HepG2 (cell line): Measurements from ENCODE around the gene DLX6. TPM values are rescaled to one million over a fixed set of nuclear protein-coding genes. Genes with fewer than 3 reads are reported as not detected.

Experiments used
- ATRX ChIP-seq: sonication (generic); formaldehyde crosslinking; IDR thresholded peaks from 2 replicates; pipeline ENCODE4 v1.4.0; 2020; ENCODE audit warnings: missing genetic modification reagents, borderline replicate concordance
- CC2D1A ChIP-seq: sonication (generic); formaldehyde crosslinking; IDR thresholded peaks from 2 replicates; pipeline ENCODE4 v1.8.1; 2023; ENCODE audit warnings: mild to moderate bottlenecking, missing genetic modification reagents
- HMG20B ChIP-seq: conservative IDR thresholded peaks from 2 replicates; pipeline ENCODE4 v1.6.1; 2016; ENCODE audit warnings: missing genetic modification reagents, missing compliant biosample characterization
- HNF4A ChIP-seq: sonication (generic); formaldehyde crosslinking; IDR thresholded peaks from 2 replicates; pipeline ENCODE4 v1.4.0; 2020; ENCODE audit warnings: missing genetic modification reagents
- HNF4G ChIP-seq, 2 experiments: sonication (generic) in 1 of 2; formaldehyde crosslinking in 1 of 2; IDR thresholded peaks; 2 replicates each; pipeline versions ENCODE4 v1.4.0 to v1.6.1; 2011 to 2020; ENCODE audit warnings: borderline replicate concordance in 2 of 2, low read depth in 2 of 2, mild to moderate bottlenecking in 2 of 2, low read length in 1 of 2, missing genetic modification reagents in 1 of 2, moderate library complexity in 1 of 2
- KDM5A ChIP-seq: fragments of 200-600 bp; sonication (generic); IDR thresholded peaks from 2 replicates; pipeline ENCODE4 v1.7.0; 2018; ENCODE audit warnings: antibody characterized with exemption, mild to moderate bottlenecking, low read length, borderline replicate concordance
- NFYC ChIP-seq: IDR thresholded peaks from 2 replicates; pipeline ENCODE4 v1.6.1; 2016; ENCODE audit warnings: missing genetic modification reagents, missing compliant biosample characterization
- PRDM4 ChIP-seq: sonication (generic); formaldehyde crosslinking; IDR thresholded peaks from 2 replicates; pipeline ENCODE4 v1.9.0; 2021; ENCODE audit warnings: missing genetic modification reagents, borderline replicate concordance
- RAD51 ChIP-seq: fragments of 450-650 bp; IDR thresholded peaks from 2 replicates; pipeline ENCODE4 v1.6.1; 2016; ENCODE audit warnings: borderline replicate concordance
- SNAPC2 ChIP-seq: sonication (generic); formaldehyde crosslinking; IDR thresholded peaks from 2 replicates; pipeline ENCODE4 v1.8.1; 2022; ENCODE audit warnings: mild to moderate bottlenecking, missing genetic modification reagents
- SP5 ChIP-seq: IDR thresholded peaks from 2 replicates; pipeline ENCODE4 v1.6.1; 2016; ENCODE audit warnings: low read depth, borderline replicate concordance
- ZBTB49 ChIP-seq: sonication (generic); formaldehyde crosslinking; IDR thresholded peaks from 2 replicates; pipeline ENCODE4 v1.4.0; 2020; ENCODE audit warnings: missing genetic modification reagents, borderline replicate concordance
- ZNF207 ChIP-seq: fragments of 450-650 bp; IDR thresholded peaks from 2 replicates; pipeline ENCODE4 v1.6.1; 2016; ENCODE audit warnings: antibody characterized with exemption, borderline replicate concordance
- ZNF251 ChIP-seq: sonication (generic); formaldehyde crosslinking; IDR thresholded peaks from 2 replicates; pipeline ENCODE4 v1.9.0; 2021; ENCODE audit warnings: mild to moderate bottlenecking, missing genetic modification reagents
- ZNF263 ChIP-seq: sonication (generic); formaldehyde crosslinking; IDR thresholded peaks from 2 replicates; pipeline ENCODE4 v1.4.0; 2020; ENCODE audit warnings: missing genetic modification reagents
- ZNF674 ChIP-seq: sonication (generic); formaldehyde crosslinking; IDR thresholded peaks from 2 replicates; pipeline ENCODE4 v1.5.0; 2020; ENCODE audit warnings: low read depth, mild to moderate bottlenecking, missing genetic modification reagents
- ZNF792 ChIP-seq: IDR thresholded peaks from 2 replicates; pipeline ENCODE4 v1.6.1; 2016
- ZNF800 ChIP-seq: sonication (generic); formaldehyde crosslinking; IDR thresholded peaks from 2 replicates; pipeline ENCODE4 v1.4.0; 2020; ENCODE audit warnings: missing genetic modification reagents
- polyA plus RNA-seq, 8 experiments: library from polyadenylated mRNA; depleted of rRNA in 3 of 8; stranded (reverse) in 7 of 8; unstranded in 1 of 8; fragments of >200 nt; fragmentation: Illumina TruSeq in 4 of 8; extraction: Trizol in 4 of 8; gene quantifications; 2 replicates each; pipeline versions ENCODE4 v1.2.1 to v1.2.3, GENCODE V29; 2011 to 2016; ENCODE audit warnings: low read depth in 4 of 8, missing spikeins in 1 of 8, mixed read lengths in 1 of 8; ENCODE audit not compliant: insufficient read depth in 1 of 8
- total RNA-seq, 5 experiments: library from RNA; depleted of rRNA; stranded (reverse); fragments of >200 nt; fragmentation: Illumina TruSeq; extraction: Trizol; gene quantifications; 2 replicates each; pipeline ENCODE4 v1.2.3, GENCODE V29; 2016; ENCODE audit warnings: low read depth in 1 of 5
- TF ChIP-seq, protein P1 (sequence below): IDR thresholded peaks from 2 replicates; pipeline ENCODE4 v1.6.1; 2016; ENCODE audit warnings: low read depth

The DLX6 gene
- total and polyA plus RNA-seq, 2 of the 13 experiments (the other 11 are each of a cell fraction or from before 2014, with no cell fraction given): 3.5 to 5.5 TPM

- TF ChIP-seq ZNF800 (CRISPR knock-in tag) (peak; percentile 99), KDM5A (no peak), ZBTB49 (no peak), ZNF792 (CRISPR knock-in tag) (0 out of 2 replicates have a peak, but pooled peaks have one; percentile 14), ZNF207 (no peak), CC2D1A (CRISPR knock-in tag) (0 out of 2 replicates have a peak, but pooled peaks have one; percentile 48), ZNF263 (CRISPR knock-in tag) (peak; percentile 45), ZNF251 (CRISPR knock-in tag) (no peak), ATRX (CRISPR knock-in tag) (no peak), NFYC (CRISPR knock-in tag) (no peak; the same call in 1 of the 2 replicates), SP5 (peak; percentile 68; the same call in 1 of the 2 replicates), HMG20B (CRISPR knock-in tag) (peak; percentile 9; the same call in 1 of the 2 replicates), RAD51 (no peak), ZNF674 (no peak), PRDM4 (no peak), SNAPC2 (peak; percentile 71; the same call in 1 of the 2 replicates), HNF4G (IDR thresholded peaks at IDR 0.05; ENCODE audit: borderline replicate concordance, low read depth, low read length) (no peak), HNF4G (CRISPR knock-in tag; IDR thresholded peaks at IDR 0.05; ENCODE audit: borderline replicate concordance, low read depth) (no peak; the same call in 1 of the 2 replicates), HNF4A (CRISPR knock-in tag) (peak; percentile 23)
- TF ChIP-seq, protein P1, sequence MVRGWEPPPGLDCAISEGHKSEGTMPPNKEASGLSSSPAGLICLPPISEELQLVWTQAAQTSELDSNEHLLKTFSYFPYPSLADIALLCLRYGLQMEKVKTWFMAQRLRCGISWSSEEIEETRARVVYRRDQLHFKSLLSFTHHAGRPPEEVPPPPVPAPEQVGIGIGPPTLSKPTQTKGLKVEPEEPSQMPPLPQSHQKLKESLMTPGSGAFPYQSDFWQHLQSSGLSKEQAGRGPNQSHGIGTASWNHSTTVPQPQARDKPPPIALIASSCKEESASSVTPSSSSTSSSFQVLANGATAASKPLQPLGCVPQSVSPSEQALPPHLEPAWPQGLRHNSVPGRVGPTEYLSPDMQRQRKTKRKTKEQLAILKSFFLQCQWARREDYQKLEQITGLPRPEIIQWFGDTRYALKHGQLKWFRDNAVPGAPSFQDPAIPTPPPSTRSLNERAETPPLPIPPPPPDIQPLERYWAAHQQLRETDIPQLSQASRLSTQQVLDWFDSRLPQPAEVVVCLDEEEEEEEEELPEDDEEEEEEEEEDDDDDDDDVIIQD (CRISPR knock-in tag): no peak
Measured at GRCh38 chr7:97016381-97017191, 11.2 kb downstream of the DLX6 start (continued).
